Neural crest cell (in vitro differentiated cells): ENCODE data around the gene KRT23. TPM values are rescaled to one million over a fixed set of nuclear protein-coding genes. Genes with fewer than 3 reads are reported as not detected.

Experiments used
- DNase-seq: peaks from one replicate; pipeline ENCODE4 v3.0.0; 2021; ENCODE audit warnings: low read depth, mixed read lengths, low spot score
- H3K27ac Mint-ChIP-seq: one replicate; pipeline ENCODE4 v1.8.0; 2021; ENCODE audit warnings: mild to moderate bottlenecking, mixed read lengths; ENCODE audit not compliant: unreplicated experiment
- H3K27me3 Mint-ChIP-seq: 2 replicates; pipeline ENCODE4 v1.8.0; 2021; ENCODE audit warnings: low read depth, mild to moderate bottlenecking, mixed read lengths
- H3K36me3 Mint-ChIP-seq: 2 replicates; pipeline ENCODE4 v1.8.0; 2021; ENCODE audit warnings: low read depth, mild to moderate bottlenecking, mixed read lengths
- H3K4me1 Mint-ChIP-seq: 2 replicates; pipeline ENCODE4 v1.8.0; 2021; ENCODE audit warnings: mixed read lengths
- H3K4me3 Mint-ChIP-seq: one replicate; pipeline ENCODE4 v1.8.0; 2021; ENCODE audit warnings: mild to moderate bottlenecking, mixed read lengths
- H3K9me3 Mint-ChIP-seq: 2 replicates; pipeline ENCODE4 v1.8.0; 2021; ENCODE audit warnings: mixed read lengths
- total RNA-seq: library from RNA; stranded (reverse); gene quantifications from 2 replicates; pipeline ENCODE4 v1.2.1, GENCODE V29; 2021
- TF ChIP-seq, protein P1 (sequence below): fragments of 200-600 bp; sonication (generic); conservative IDR thresholded peaks from 2 replicates; pipeline ENCODE4 v1.5.0; 2021; ENCODE audit warnings: antibody characterized with exemption, mild to moderate bottlenecking

Gene KRT23
- total RNA-seq, 1 donor from 2014 or later: not detected

DNA sequence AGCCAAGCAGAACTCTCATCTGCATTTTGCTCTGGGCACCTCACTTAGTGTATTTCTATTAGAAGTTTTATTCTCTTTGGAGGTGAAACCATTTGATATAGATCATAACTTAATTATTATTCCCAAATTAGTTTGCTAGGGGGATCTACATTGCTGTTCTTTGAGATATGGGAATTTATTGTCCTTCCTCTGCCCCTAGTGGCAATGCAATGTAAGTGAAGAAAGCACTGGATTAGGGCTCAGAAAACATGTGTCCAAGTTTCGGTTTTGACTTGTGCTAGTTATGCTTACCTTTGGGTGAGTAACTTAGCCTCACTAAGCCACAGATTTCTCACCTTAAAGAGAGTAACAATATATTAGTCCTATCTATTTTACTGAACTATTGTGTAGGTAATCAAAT is 26.4 kb upstream of the KRT23 start:
- TF ChIP-seq, protein P1, sequence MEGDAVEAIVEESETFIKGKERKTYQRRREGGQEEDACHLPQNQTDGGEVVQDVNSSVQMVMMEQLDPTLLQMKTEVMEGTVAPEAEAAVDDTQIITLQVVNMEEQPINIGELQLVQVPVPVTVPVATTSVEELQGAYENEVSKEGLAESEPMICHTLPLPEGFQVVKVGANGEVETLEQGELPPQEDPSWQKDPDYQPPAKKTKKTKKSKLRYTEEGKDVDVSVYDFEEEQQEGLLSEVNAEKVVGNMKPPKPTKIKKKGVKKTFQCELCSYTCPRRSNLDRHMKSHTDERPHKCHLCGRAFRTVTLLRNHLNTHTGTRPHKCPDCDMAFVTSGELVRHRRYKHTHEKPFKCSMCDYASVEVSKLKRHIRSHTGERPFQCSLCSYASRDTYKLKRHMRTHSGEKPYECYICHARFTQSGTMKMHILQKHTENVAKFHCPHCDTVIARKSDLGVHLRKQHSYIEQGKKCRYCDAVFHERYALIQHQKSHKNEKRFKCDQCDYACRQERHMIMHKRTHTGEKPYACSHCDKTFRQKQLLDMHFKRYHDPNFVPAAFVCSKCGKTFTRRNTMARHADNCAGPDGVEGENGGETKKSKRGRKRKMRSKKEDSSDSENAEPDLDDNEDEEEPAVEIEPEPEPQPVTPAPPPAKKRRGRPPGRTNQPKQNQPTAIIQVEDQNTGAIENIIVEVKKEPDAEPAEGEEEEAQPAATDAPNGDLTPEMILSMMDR: peak; percentile 65
- no peak overlapping the region for H3K27ac Mint-ChIP-seq

DNA sequence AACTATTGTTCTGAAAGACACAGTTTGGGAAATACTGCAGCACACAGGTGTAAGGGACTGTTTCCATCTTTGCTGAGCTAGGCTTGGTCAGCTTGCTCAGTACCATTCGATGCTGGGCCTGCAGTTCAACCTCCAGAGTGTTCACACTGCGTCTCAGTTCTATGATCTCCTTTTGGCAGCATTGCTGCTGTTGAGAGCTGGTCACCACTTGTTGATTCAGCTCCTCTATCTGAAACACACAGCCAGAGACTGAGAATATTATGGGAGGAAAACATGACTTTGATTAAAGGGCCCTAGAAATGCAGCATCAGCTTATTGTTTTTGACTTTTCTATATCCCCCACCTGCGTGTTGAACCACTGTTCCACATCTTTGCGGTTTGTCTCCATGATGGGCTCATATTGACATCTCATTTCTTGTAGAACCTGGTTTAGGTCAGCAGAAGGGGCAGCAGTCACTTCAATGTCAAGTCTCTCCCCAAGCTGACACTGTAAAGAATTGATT is 24.7 kb upstream of the KRT23 start:
- H3K36me3 Mint-ChIP-seq: no peaks in the 10 kb centered on the region
- peaks cover 6% of the 10 kb centered on the region for H3K27me3 Mint-ChIP-seq
- no peaks in the 10 kb centered on the region for H3K4me1 Mint-ChIP-seq
- no peak for DNase-seq
- TF ChIP-seq, protein P1: no peak
- H3K27ac Mint-ChIP-seq: no peak overlapping the region
- no peaks in the 10 kb centered on the region for H3K9me3 Mint-ChIP-seq
- no peak overlapping the region for H3K4me3 Mint-ChIP-seq

More for the DNA sequence above, 26.4 kb upstream of the KRT23 start:
- Mint-ChIP-seq H3K36me3 (no peaks in the 10 kb centered on the region), H3K4me1 (no peaks in the 10 kb centered on the region), H3K9me3 (peaks cover 3% of the 10 kb centered on the region), H3K4me3 (no peak overlapping the region), H3K27me3 (peaks cover 8% of the 10 kb centered on the region)
- no peak for DNase-seq

DNA sequence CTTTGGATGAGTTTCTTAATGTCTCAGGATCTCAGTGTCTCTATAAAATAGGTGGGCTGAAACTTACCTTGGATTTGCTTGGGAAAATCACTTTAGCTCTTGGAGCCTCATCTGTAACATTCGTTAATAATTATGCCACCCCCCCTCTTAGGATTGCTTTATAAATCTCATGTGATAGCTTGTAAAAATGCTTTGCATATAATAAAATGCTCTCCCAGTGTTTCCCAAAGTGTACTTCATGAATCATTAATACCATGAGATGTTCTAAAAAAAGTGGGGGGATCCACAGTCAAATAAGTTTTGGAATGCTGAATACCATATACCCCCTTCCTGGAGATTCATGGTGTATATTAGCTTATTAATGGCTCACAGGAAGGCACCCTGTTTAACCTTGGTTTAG is 24.1 kb upstream of the KRT23 start:
- Mint-ChIP-seq H3K27ac (no peak overlapping the region), H3K9me3 (no peaks in the 10 kb centered on the region), H3K4me1 (peaks cover 4% of the 10 kb centered on the region), H3K27me3 (peaks cover 2% of the 10 kb centered on the region), H3K4me3 (no peak overlapping the region), H3K36me3 (no peaks in the 10 kb centered on the region)
- TF ChIP-seq, protein P1: no peak
- DNase-seq: no peak

DNA sequence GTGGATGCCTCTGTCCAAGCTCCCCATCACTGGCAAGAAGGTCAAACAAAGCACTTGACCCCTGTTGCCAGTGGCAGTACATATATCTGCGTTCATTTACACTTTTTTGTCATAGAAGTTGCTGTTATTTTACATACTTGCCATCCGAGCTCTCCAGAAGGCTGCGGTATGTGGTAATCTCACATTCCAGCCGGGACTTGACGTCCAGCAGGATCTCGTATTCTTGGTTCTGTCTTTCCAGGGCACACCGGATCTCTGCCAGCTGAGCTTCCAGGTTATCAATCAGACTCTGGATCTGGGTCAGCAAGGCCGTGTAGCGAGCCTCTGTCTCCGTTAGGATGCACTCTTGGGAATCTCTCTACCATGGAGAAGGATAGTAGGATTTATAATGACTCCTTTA is 22.7 kb upstream of the KRT23 start:
- H3K4me3 Mint-ChIP-seq: no peak overlapping the region

DNA sequence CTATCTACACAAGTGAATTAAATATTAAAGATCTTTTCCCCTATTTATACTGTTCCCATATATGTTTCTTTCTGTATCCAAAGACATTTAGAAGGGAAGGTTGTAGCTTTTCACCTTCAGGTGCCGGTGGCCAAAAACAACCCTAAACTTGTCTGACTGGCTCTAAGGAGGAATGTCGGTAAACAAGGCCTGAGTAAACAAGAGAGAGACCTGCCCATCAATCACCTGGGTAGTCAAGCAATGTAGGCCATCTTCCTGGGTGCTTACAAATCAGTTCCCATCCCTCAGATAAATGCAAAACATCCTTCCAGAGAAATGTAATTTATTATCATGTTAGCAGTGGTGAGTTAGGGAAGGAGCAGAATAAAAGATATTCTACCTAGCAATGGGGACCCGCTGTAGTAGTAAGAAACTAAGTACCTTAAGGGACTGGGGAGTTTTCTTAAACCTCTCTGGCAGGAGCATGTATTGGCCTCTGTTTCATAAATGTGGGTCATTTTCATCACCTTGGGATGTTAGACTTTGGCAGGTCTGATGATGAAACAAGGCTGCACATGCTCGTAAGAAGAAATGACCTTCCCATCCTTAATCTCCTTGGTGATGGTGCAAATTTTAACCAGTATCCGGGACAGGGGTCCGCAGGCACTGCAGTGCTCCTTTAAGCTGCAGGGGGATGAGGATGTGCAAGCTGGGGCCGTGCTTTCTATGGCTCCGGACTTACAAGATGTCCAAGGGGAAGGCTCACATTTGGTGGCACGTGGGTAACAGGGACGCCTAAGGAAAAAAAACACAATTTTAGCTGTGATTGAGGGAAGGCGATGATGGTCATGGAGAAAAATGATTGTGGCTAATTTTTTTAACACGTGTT is 20.9 kb upstream of the KRT23 start:
- H3K4me3 Mint-ChIP-seq: no peak overlapping the region
- TF ChIP-seq, protein P1: no peak
- peaks cover 5% of the 10 kb centered on the region for H3K4me1 Mint-ChIP-seq
- no peaks in the 10 kb centered on the region for H3K9me3 Mint-ChIP-seq
- no peak for DNase-seq
- no peak overlapping the region for H3K27ac Mint-ChIP-seq
- no peaks in the 10 kb centered on the region for H3K27me3 Mint-ChIP-seq
- no peaks in the 10 kb centered on the region for H3K36me3 Mint-ChIP-seq

More for the DNA sequence above, 22.7 kb upstream of the KRT23 start:
- Mint-ChIP-seq H3K27ac (no peak overlapping the region), H3K4me1 (peaks cover 5% of the 10 kb centered on the region), H3K36me3 (no peaks in the 10 kb centered on the region), H3K9me3 (no peaks in the 10 kb centered on the region), H3K27me3 (no peaks in the 10 kb centered on the region)
- DNase-seq: no peak
- TF ChIP-seq, protein P1: no peak
